GM18505 (cell line): ENCODE data around the gene MCF2L.
"Not testable (repeated sequence)": the region's sequence is repeated elsewhere in the genome, so short reads cannot be mapped to it uniquely, and the experiment has no call there.

Experiments
- ATAC-seq: cut with Tn5 transposase; IDR thresholded peaks from one replicate; pipeline ENCODE4 v1.9.1; 2021; ENCODE audit not compliant: unreplicated experiment
- POLR2A ChIP-seq: IDR thresholded peaks from 4 replicates; pipeline ENCODE4 v1.6.1; 2011; ENCODE audit warnings: borderline replicate concordance; ENCODE audit not compliant: insufficient read depth, insufficient read length; ENCODE audit errors: extremely low read depth

MCF2L gene

GRCh38 chr13:113095146-113096051 is 126.4 kb downstream of the MCF2L start:
- ATAC-seq = no peak
- no peak for TF ChIP-seq POLR2A

GRCh38 chr13:113096052-113096744 is 127.2 kb downstream of the MCF2L start:
- no peak for TF ChIP-seq POLR2A
- no peak for ATAC-seq

- ATAC-seq = no peak
- TF ChIP-seq POLR2A = no peak
These were observed 127.8 kb downstream of the MCF2L start for GRCh38 chr13:113096745-113097305.

GRCh38 chr13:113097651-113098050 is 128.6 kb downstream of the MCF2L start:
- TF ChIP-seq POLR2A = no peak
- no peak for ATAC-seq

- ATAC-seq = no peak
- no peak for TF ChIP-seq POLR2A
These were observed 129.2 kb downstream of the MCF2L start for GRCh38 chr13:113098162-113098732.

GRCh38 chr13:113099142-113099541 is 130.1 kb downstream of the MCF2L start:
- ATAC-seq = no peak
- TF ChIP-seq POLR2A = no peak

GRCh38 chr13:113102302-113102701 is 133.3 kb downstream of the MCF2L start:
- ATAC-seq = not testable (repeated sequence)

GRCh38 chr13:113102727-113103126 is 133.7 kb downstream of the MCF2L start:
- TF ChIP-seq POLR2A = no peak
- no peak for ATAC-seq

GRCh38 chr13:113103646-113104045 is 134.6 kb downstream of the MCF2L start:
- ATAC-seq = no peak
- TF ChIP-seq POLR2A = no peak

GRCh38 chr13:113105032-113105920 is 136.3 kb downstream of the MCF2L start, which contains the start of gene F7:
TSS of gene F7 (plus strand) at chr13:113105791. CDS start at chr13:113105842, 51 bp downstream.
- TF ChIP-seq POLR2A = no peak
- no peak for ATAC-seq

- ATAC-seq = no peak
These were observed 137.0 kb downstream of the MCF2L start for GRCh38 chr13:113105921-113106452.

GRCh38 chr13:113106711-113107351 is 137.8 kb downstream of the MCF2L start:
- ATAC-seq = no peak
- TF ChIP-seq POLR2A = no peak

More at GRCh38 chr13:113105921-113106452, 137.0 kb downstream of the MCF2L start:
- no peak for TF ChIP-seq POLR2A

GRCh38 chr13:113108521-113108920 is 139.5 kb downstream of the MCF2L start:
- ATAC-seq = not testable (repeated sequence)
